ENCODE results near the gene KIRREL1. TPM values are rescaled to one million over a fixed set of nuclear protein-coding genes. Genes with fewer than 3 reads are reported as not detected.
A peak's percentile ranks its signal among the peaks of the same experiment; 100 is the strongest.

Gene KIRREL1
- total RNA-seq, 1 experiment from 2014 or later = 101 TPM

- no peaks in the 10 kb centered on the region for H3K9me3 Mint-ChIP-seq (ENCODE audit: unreplicated experiment)
- intact Hi-C loops (cut with micrococcal nuclease) = no loop called here
- H3K36me3 Mint-ChIP-seq (ENCODE audit: insufficient read depth, unreplicated experiment) = no peaks in the 10 kb centered on the region
- POLR2A ChIA-PET = interaction anchor here (0.6 to 2.4 kb wide), 6 partner anchors 25 to 875 kb away, joined by 3 to 6 read pairs (median 3); partner anchors contain the start of gene IFI16
- peak; percentile 77 for DNase-seq (ENCODE audit: unreplicated experiment)
- H3K27ac Mint-ChIP-seq (ENCODE audit: low read depth, unreplicated experiment) = peak overlapping the region; percentile 74
- CTCF ChIA-PET = interaction anchor here (0.5 to 6.3 kb wide), 16 partner anchors 15 to 942 kb away, joined by 3 to 40 read pairs (median 4); no protein-coding TSS in a partner anchor
- TF ChIP-seq, protein P1, sequence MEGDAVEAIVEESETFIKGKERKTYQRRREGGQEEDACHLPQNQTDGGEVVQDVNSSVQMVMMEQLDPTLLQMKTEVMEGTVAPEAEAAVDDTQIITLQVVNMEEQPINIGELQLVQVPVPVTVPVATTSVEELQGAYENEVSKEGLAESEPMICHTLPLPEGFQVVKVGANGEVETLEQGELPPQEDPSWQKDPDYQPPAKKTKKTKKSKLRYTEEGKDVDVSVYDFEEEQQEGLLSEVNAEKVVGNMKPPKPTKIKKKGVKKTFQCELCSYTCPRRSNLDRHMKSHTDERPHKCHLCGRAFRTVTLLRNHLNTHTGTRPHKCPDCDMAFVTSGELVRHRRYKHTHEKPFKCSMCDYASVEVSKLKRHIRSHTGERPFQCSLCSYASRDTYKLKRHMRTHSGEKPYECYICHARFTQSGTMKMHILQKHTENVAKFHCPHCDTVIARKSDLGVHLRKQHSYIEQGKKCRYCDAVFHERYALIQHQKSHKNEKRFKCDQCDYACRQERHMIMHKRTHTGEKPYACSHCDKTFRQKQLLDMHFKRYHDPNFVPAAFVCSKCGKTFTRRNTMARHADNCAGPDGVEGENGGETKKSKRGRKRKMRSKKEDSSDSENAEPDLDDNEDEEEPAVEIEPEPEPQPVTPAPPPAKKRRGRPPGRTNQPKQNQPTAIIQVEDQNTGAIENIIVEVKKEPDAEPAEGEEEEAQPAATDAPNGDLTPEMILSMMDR (IDR thresholded peaks at IDR 0.05; ENCODE audit: unreplicated experiment) = no peak
- no peak overlapping the region for H3K4me3 Mint-ChIP-seq (ENCODE audit: unreplicated experiment)
- peaks cover 46% of the 10 kb centered on the region for H3K4me1 Mint-ChIP-seq (ENCODE audit: insufficient read depth, unreplicated experiment)
- no peaks in the 10 kb centered on the region for H3K27me3 Mint-ChIP-seq (ENCODE audit: insufficient read depth, unreplicated experiment)
- no TSS peak for BruUV-seq (replicated peaks)
These were observed 153.3 kb downstream of the KIRREL1 start for GRCh38 chr1:158146739-158147138.

- Mint-ChIP-seq H3K4me1 (ENCODE audit: insufficient read depth, unreplicated experiment) (peaks cover 48% of the 10 kb centered on the region), H3K27me3 (ENCODE audit: insufficient read depth, unreplicated experiment) (no peaks in the 10 kb centered on the region), H3K9me3 (ENCODE audit: unreplicated experiment) (no peaks in the 10 kb centered on the region), H3K36me3 (ENCODE audit: insufficient read depth, unreplicated experiment) (no peaks in the 10 kb centered on the region), H3K4me3 (ENCODE audit: unreplicated experiment) (no peak overlapping the region), H3K27ac (ENCODE audit: low read depth, unreplicated experiment) (no peak overlapping the region)
- POLR2A ChIA-PET = interaction anchor here (0.7 to 2.4 kb wide), 3 partner anchors 26 to 862 kb away, joined by 3 to 6 read pairs (median 4); partner anchors contain the start of gene IFI16
- TF ChIP-seq, protein P1 (IDR thresholded peaks at IDR 0.05; ENCODE audit: unreplicated experiment) = no peak
- intact Hi-C loops (cut with micrococcal nuclease) = no loop called here
- peak; percentile 31 for DNase-seq (ENCODE audit: unreplicated experiment)
- CTCF ChIA-PET = interaction anchor here (0.7 to 2.7 kb wide), 7 partner anchors 15 to 183 kb away, joined by 3 to 12 read pairs (median 4); no protein-coding TSS in a partner anchor
- BruUV-seq (replicated peaks) = no TSS peak
These were observed 154.0 kb downstream of the KIRREL1 start for GRCh38 chr1:158147401-158147800.

DNA sequence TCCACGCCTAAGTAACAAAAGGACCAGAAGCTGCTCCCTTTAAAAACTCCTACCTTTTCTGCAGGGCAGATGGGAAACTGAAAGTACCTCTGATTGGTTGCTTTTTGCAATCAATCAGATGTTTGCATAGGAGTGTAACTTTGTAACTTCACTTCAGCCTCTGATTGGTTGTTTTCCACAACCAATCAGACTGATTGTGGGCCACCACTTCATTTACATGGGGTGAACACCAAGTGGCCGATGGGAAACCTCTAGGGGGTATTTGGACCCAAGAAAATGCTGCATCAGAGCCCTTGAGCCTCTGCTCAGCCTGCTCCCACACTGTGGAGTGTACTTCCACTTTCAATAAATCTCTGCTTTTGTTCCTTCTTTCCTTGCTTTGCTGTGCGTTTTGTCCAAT, 154.4 kb downstream of the KIRREL1 start:
- ChIA-PET CTCF (interaction anchor here (0.6 to 1.8 kb wide), 9 partner anchors 16 to 260 kb away, joined by 3 to 7 read pairs (median 4); no protein-coding TSS in a partner anchor), POLR2A (interaction anchor here (2.4 kb wide), 1 partner anchor 862 kb away, joined by 6 read pairs; the partner anchor contains the start of gene IFI16)
- TF ChIP-seq, protein P1 (IDR thresholded peaks at IDR 0.05; ENCODE audit: unreplicated experiment) = no peak
- intact Hi-C loops (cut with micrococcal nuclease) = no loop called here
- H3K4me1 Mint-ChIP-seq (ENCODE audit: insufficient read depth, unreplicated experiment) = peaks cover 53% of the 10 kb centered on the region
- no peaks in the 10 kb centered on the region for H3K27me3 Mint-ChIP-seq (ENCODE audit: insufficient read depth, unreplicated experiment)
- no peak overlapping the region for H3K27ac Mint-ChIP-seq (ENCODE audit: low read depth, unreplicated experiment)
- no peaks in the 10 kb centered on the region for H3K9me3 Mint-ChIP-seq (ENCODE audit: unreplicated experiment)
- no TSS peak for BruUV-seq (replicated peaks)
- H3K36me3 Mint-ChIP-seq (ENCODE audit: insufficient read depth, unreplicated experiment) = no peaks in the 10 kb centered on the region
- no peak for DNase-seq (ENCODE audit: unreplicated experiment)
- H3K4me3 Mint-ChIP-seq (ENCODE audit: unreplicated experiment) = no peak overlapping the region

- no peak overlapping the region for H3K27ac Mint-ChIP-seq (ENCODE audit: low read depth, unreplicated experiment)
- no peaks in the 10 kb centered on the region for H3K9me3 Mint-ChIP-seq (ENCODE audit: unreplicated experiment)
- no peak for DNase-seq (ENCODE audit: unreplicated experiment)
- no peaks in the 10 kb centered on the region for H3K36me3 Mint-ChIP-seq (ENCODE audit: insufficient read depth, unreplicated experiment)
- peak overlapping the region; percentile 71 for H3K4me3 Mint-ChIP-seq (ENCODE audit: unreplicated experiment)
- ChIA-PET CTCF (interaction anchor here (0.6 to 1.8 kb wide), 8 partner anchors 24 to 923 kb away, joined by 3 to 9 read pairs (median 6); no protein-coding TSS in a partner anchor), POLR2A (interaction anchor here (2.4 kb wide), 1 partner anchor 861 kb away, joined by 6 read pairs; the partner anchor contains the start of gene IFI16)
- intact Hi-C loops (cut with micrococcal nuclease) = no loop called here
- TF ChIP-seq, protein P1 (IDR thresholded peaks at IDR 0.05; ENCODE audit: unreplicated experiment) = no peak
- BruUV-seq (replicated peaks) = no TSS peak
- H3K27me3 Mint-ChIP-seq (ENCODE audit: insufficient read depth, unreplicated experiment) = no peaks in the 10 kb centered on the region
- peaks cover 59% of the 10 kb centered on the region for H3K4me1 Mint-ChIP-seq (ENCODE audit: insufficient read depth, unreplicated experiment)
These were observed 155.0 kb downstream of the KIRREL1 start for GRCh38 chr1:158148468-158148867.
